ENCODE measurements around the gene PREX1.

Gene PREX1

DNA sequence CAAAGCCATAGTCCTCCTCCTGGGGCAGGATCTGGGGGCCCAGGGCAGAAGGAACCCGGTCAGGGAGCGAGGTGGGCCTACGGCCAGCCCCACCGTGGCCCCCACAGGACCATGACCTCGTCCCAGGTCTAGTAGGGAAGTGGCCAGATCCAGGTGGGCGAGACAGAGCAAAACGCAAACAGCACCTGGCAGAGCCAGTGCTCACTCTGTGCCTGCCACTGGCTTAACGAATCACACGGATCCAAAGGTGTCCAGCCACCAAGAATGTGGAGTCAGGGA is 169.7 kb downstream of the PREX1 start:
- no peak for DNase-seq (ENCODE audit: low read depth in 2 of 2)

DNA sequence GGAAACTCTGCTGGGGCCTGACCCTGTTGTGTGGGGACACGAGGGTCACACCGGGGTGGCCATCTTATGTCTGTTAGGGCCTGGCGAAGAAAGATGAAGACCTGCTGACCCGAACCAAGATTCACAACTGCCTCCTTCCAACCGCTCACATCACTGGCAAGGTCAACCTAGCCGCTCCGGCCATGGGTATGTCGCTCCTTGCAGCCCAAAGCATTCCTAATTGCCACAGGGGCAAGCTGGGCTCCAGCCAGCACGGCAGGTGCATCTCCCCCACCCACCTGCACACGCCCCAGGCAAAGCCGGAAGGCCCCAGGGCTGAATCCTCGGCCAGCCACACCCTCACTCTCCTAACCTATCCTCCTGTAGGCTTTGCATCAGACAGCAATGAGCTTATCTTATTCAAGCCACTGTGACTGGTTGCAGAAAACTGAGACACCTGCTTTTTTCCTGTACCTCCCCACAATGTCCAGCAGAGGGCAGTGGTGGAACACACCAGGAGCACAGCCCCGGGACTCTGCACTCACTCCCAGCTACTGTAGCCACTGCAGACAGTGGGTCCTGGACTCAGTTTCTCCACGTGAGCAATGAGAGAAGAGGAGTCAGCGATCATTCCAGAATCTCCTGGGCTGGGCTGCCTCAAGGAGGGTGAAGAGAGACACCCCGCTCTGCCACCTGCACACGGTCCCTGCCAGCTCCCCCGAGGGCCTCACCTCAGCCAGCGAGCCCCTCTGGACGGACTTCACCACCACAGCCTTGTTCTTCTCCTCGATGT is 170.2 kb downstream of the PREX1 start:
- peak; percentile 18 to 24 for DNase-seq (ENCODE audit: low read depth in 2 of 2)

DNA sequence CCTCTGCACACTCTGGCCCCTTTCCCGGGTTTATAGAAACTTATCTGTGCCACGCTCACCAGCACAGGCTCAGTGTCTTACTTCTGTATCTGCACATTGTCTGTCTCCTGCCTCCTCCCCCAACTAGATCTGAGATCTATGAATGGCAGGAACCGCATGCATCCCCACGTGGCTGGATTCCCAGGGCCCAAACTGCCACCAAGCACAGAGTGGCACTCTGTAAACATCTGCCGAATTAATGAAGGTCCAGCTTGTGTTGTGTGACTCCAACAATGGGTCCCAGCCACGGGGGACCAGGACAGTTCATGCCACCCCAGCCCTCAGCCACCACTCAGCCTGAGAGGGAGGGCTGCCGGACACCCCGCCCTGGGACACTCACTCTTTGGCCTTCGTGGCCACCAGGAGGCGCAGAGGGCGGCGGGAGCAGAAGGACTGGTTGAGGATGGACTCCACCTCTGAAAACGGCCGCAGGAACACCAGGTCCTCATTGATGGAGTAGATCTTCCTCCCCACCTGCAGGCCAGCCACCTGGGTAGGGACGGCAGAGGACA is 171.1 kb downstream of the PREX1 start:
- DNase-seq (ENCODE audit: low read depth in 2 of 2) = no peak

DNA sequence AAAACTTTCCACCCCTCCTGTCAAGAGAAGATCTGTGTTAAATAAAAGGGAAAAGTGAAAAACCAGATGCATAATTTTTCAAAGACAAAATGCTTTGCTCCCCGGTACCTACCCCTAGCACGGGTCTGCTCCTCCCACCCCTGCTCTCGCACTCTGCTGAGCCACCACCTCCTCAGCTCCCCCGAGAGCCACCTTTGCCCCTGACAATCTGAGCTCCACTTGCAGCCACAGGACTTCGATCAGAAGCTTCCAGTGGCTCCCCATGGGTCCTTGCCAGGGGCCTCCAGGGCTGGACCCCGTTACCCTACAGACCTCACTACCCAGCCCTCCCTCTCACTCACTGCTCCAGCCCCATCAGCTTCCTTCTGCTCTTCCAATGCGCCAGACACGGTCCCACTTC is 171.7 kb downstream of the PREX1 start:
- no peak for DNase-seq (ENCODE audit: low read depth in 2 of 2)

DNA sequence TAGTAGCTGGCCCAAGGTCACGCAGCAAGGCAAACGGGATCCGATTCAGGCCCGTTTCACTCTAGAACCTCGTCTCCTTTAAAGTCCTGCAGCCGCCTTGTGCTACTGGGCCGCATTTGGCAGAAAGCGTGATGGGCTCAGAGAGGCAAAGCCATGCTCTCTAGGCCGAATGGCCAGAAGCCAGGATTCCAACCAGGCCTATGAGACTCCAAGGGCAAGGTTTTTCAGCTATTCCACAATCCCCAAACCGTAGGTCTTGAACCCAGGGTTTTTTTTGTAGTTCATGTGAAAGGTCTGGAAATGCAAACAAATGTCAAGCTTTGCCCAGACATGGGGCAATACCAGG is 174.1 kb downstream of the PREX1 start:
- DNase-seq (ENCODE audit: low read depth in 2 of 2) = no peak

DNA sequence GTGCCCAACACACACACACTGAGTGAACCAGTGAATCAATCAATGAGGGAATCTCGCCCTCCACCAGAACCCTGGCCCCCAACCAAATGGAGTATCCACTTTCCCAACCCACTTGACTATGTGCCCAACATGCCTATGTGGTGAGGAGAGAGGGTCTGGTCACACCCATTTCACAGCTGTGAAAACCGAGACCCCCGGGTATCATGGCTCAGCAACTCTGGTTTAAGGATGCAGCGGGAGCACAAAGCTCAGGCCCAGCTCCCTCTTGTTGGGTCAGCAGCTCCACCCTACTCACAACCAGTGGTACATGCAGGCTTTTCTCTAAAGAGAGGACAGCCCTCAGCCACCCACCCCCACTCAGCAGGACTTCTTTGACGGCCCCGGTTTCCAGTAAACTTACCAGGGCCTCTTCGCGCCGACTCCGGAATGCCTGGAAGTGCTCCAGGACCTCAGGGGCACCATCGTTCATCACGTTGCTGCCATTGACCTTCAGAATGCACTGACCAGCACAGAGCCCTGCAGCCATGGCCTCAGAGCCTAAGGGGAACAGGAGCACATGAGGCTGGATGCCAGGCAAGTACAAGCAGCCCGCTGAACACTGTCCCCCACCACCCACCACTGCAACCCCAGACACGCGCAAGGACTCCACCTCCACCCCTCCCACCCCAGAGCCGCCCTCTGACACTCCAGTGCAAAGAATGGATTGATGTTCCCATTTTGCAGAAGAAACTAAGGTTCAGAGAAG is 174.7 kb downstream of the PREX1 start:
- DNase-seq (ENCODE audit: low read depth in 2 of 2) = no peak

DNA sequence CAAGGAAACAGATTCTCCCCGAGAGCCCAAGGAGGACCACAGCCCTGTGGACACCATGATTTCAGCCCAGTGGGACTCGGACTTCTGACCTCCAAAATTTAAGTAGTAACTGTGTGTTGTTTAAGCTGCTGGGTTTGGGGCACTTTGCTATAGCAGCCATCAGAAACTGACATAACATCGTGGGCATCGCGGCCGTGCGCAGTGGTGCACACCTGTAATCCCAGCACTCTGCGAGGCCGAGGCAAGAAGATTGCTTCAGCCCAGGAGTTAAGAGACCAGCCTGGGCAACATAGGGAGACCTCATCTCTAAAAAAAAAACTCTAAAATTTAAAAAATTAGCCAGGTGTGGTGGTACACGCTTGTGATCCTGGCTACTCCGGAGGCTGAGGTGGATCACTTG is 175.8 kb downstream of the PREX1 start:
- DNase-seq (ENCODE audit: low read depth in 2 of 2) = no peak

DNA sequence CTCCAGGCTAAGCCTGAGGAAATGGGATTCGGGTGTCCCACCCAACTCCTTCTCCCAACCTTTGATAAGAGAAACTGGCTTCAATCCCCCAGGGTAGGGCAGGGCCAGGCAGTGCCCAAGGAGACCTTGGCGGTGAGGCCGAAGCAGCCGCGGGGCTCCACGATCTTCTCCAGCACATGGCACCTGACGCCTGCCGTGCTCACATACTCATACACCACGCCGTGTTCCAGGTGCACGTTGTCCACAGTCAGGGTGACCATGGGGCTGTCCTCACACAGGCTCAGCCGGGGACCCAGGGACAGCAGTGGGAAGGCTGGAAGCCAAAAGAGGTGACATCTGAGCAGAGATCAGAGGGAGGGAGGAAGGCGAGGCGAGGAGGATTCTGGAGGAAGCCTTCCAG is 176.5 kb downstream of the PREX1 start:
- DNase-seq (ENCODE audit: low read depth in 2 of 2) = no peak

DNA sequence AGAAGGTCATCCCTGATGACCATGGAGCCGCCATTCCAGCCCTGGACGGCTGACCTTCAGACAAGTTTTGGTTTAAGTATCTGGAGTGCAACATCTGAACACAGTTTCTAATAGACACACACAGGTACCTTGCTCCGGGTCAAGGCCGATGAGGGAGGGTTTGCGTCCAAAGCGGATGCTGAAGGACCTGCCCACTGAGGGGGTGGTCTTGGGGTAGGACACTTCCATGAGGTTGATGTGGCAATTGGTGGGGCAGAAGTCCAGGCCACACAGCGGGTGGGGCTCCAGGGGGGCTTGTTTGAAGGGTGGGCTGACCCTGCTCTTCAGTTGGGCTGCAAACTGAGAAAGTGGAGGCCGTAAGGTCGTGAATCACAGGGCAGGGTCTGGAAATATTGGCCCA is 177.9 kb downstream of the PREX1 start:
- DNase-seq (ENCODE audit: low read depth in 2 of 2) = no peak

DNA sequence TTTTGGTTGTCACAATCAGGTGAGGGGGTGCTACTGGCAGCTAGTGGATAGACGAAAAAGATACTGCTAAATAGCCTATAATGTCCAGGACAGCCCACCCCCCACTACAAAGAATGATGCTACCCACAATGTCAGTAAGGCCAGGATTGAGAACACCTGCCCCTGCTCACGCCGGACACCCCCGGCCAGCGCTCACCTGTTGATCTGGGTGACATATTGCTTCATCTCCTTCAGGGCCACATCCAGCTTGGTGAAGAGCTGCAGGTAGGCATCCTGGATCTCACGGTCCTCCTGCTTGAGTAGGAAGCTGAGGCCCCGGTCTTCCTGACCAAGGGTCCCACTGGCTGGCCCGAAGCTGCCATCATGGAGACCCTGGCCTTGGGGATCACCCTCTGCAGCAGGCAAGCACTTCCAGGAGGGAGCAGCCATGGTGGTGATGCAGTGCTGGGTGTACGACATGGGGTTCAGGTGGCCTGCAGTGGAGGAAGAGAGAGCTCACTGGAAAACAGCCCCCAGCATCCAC is 178.6 kb downstream of the PREX1 start:
- no peak for DNase-seq (ENCODE audit: low read depth in 2 of 2)

DNA sequence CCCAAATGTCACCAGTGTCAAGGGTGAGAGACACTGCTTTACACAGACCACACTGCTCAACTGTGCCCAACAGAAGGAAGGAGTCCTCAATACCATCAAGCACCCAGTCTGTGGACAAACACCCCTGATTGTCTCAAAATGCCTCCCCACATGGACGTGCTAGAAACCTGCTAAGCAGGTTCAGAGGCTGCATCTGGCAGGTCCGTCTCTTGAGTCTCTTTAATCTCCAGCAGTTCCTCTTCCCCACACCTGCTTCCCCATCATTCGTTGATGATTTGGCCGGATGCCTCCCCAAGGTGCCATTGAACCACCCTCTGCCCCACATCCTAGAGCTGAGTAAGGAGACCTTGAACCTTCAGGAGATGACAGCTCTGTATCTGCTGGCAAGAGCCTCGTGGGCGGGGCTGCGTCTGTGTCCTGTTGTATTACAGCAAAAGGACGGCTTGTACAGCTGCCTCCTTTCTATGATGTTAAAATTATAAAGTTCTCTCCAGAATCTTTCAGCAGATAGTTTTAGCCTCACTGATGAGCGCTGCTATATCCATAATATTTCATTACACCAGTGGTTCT is 179.2 kb downstream of the PREX1 start:
- DNase-seq (ENCODE audit: low read depth in 2 of 2) = no peak

DNA sequence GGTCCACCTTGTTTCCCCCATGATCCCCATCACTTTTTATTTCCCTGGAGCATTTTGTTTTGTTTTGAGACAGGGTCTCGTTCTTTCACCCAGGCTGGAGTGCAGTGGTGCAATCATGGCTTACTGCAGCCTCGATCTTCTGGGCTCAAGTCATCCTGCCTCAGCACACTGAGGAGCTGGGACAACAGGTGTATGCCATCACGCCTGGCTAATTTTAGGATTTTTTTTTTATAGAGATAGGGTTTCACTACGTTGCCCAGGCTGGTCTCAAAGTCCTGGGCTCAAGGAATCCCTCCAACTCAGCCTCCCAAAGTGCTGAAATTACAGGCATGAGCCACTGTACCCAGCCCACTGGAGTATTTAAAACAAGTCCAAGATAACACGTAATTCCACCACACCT is 179.9 kb downstream of the PREX1 start:
- no peak for DNase-seq (ENCODE audit: low read depth in 2 of 2)

DNA sequence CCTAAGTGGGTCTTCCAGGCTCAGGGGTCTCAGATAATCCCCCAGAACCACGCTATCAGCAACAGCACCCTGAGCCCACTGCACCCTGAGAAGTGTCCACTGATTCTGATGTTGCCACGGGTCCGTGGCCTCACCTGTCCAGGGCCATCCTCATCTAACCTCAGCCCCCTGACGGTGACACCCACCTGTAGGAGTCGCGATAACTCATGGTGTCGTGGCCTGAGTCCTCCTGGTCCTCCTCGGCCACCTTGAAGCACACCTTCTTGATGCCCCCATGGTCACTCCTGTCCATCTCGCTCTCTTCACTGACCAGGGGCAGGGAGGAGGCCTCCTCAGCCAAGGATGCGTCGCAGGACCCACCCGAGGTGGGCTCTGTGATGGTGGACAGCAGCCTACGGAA is 182.1 kb downstream of the PREX1 start:
- DNase-seq (ENCODE audit: low read depth in 2 of 2) = no peak

DNA sequence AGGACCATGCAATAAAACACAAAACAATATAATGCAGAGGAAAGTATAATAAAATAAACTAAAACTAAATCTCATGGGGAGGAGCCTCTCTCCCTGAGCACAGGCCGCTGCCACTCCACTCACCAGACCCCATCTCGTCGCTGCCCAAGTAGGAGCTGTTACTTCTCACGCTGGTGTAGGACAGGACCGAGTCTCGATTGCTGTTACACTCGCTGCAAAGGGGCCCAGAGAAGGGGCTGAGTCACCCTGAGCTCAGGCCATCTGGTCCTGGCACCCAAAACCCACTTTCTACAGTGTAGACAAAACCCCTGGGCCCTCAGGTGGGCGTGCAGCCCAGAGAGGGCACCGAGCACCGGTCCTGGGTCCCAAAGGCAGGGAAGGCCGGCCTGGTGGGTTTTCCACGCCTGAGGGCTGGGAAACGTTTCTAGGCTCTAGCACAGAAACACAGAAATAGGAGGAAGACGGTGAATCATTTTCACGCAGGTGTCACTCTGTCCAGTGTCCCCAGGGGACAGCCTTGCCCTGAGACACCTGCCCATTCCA is 183.4 kb downstream of the PREX1 start:
- no peak for DNase-seq (ENCODE audit: low read depth in 2 of 2)

DNA sequence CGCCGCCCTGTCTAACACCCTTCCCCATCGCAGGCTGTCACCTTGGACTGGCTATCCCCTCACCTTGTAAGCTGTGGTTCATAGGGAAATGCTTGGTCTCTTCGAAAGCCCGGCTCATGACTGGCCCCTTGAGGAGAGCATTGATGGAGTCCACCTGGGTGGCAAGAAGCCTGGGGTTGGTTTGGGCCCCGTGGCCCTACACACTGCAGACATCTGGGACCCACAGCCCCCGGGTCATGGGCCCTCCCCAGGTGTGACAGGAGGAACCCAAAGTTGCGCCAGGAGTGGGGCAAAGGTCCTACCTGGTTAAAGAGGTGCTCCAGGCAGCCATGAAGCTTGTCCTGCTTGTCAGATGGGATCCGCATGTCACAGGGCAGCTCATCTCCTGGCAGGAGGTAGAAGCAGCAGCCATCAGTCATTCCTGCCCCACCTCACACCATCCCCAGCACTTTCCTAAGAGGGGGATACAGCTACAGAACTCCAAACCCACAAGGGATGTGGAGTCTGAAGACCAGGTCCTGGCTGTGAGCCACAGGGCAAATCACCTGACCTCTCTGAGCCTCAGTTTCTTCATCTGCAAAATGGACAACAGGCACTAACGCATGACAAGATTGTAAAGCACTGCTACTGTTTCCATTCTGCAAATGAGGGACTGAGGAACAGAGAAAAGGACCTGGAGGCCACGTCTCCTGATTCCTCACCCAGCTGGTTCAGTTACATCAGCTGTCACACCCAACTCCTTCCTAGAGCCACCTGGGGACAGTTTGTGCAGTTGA is 185.5 kb downstream of the PREX1 start:
- no peak for DNase-seq (ENCODE audit: low read depth in 2 of 2)

DNA sequence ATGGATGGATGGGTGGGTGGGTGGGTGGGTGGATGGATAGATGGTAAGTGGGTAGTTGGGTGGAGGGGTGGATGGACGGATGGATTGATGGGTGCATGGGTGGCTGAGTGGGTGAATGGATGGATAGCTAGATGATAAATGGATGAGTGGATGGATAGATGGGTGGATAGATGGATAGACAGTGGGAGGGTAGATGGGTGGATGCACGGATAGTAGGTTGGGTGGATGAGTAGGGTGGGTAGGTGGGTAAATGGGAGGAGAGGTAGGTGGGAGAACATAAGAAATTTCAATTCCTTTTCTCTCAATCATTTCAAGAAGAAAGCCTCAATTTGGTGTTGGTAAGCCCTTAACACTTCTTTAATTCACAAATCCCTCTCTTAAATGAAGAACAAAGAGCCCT is 186.9 kb downstream of the PREX1 start:
- DNase-seq (ENCODE audit: low read depth in 2 of 2) = no peak

DNA sequence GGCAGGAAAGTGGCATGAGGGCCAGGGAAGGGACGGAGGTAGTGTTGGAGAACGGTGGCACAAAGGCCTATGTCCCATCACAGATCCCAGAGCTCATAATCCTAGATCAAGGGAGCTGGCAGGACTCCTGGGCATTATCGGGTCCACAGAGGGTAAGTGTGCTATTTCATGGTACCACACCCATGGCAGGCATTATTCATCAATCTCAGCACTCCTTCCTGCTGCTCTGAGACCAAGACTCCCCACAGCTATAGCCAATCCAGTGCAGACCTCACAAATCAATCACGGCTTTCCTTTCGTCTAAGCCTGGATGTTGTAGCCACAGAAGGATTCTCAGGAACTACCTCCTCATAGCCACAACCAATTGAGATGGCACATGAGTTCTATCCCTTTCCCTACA is 187.9 kb downstream of the PREX1 start:
- DNase-seq (ENCODE audit: low read depth in 2 of 2) = no peak

DNA sequence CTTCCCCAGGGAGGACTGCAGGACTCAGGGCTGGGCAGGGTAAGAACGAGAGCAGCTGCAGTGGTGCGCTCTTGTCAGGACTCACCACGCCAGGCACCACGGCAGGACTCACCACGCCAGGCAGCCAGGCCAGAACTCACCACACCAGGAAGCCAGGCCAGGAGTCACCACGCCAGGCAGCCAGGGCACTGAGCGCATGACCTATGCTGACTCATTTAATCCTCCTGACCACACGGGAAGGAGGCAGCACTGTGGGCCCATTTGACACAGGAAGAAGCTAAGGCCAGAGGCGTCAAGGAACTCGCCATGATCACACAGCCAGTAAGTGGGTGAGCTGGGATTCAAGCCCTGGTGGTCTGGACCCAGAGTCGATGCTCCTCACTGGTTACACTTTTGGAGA is 189.3 kb downstream of the PREX1 start:
- no peak for DNase-seq (ENCODE audit: low read depth in 2 of 2)

DNA sequence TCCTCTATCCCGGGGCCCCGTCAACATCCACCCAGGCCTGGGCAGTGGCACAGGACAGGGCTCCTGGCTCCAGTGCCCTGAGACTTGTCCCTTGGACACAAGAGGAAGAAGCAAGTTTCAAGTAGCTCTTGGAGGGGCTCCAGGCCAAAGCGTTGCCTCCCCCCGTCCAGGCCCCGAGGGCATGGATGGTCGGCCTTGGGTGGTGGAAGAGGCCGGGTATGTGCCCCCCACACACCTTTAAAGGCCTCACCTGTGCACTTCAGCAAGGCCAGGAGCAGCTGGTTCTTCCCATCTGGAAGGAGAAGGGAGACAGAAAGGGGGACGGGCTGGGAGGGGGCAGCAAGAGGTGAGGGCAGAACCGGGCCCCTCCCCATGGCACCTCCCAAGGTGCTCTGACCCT is 190.3 kb downstream of the PREX1 start:
- no peak for DNase-seq (ENCODE audit: low read depth in 2 of 2)

DNA sequence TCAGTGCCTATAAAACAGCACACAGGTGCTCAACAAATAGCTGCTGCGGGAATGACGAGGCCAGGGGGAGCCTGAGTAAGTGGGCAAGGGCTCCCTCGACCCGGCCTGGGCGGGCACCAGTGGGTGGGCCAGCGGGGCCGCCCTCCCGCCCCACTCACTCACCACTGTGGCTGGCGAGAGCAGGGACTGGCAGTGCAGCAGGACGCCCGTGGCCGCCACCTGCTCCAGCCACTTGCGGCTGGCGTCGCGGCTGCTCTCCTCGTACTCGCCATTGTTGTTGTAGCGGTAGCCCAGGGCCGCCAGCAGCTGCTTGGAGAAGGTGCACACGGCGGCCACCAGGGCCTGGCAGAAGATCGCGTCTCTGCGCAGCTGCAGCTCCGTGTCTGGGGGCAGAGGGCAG is 191.5 kb downstream of the PREX1 start:
- no peak for DNase-seq (ENCODE audit: low read depth in 2 of 2)

DNA sequence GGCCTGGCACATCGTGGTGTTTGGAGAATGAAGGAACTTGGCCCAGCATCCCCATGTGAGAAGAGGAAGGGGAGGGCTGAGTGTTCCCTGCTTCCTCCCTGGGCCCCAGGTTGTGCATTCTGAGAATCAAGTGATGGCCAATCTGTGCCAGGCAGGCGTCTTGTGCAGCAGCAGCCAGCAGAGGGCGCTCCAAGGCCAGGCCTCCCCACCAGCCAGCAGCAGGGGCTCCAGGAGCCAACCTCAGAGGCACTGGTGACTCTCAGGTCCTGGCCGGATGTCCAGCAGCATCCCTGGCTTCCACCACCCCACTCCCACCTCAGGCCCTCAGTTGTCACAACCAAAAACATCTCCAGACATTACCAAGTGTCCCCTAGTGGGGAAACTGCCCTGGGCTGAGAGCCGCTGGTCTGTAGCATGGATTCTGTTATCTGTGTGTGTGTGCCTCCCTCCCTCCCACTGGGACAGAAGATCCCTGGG is 192.0 kb downstream of the PREX1 start:
- peak; percentile 52 to 74 for DNase-seq (ENCODE audit: low read depth in 2 of 2)

DNA sequence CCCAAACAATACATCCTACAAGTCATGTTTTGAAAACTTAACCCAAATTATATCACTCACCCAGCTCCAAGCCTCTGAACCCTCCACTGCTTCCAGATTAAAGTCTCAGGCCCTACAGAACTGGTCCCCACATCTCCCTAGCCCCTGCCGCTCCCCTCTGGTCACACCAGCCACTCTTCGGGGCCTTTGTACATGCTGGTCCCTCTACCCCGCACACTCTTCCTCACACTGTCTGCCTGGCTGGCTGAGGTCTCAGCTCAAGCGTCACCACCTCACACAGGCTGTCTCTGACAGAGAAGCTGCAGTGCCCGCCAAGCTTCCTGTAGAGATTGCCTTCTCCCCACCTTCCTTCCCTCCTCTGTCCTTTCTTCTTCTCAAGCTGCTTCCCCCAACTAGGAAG is 192.4 kb downstream of the PREX1 start:
- no peak for DNase-seq (ENCODE audit: low read depth in 2 of 2)

All from stimulated activated CD8-positive, alpha-beta memory T cell treated with anti-CD3 and anti-CD28 coated beads, Interleukin-2, amount 100 ng/mL, for 48 hours (primary cell).